HG02623 (cell line): ENCODE results near the gene CCDC181.
"Not testable (repeated sequence)": the region's sequence is repeated elsewhere in the genome, so short reads cannot be mapped to it uniquely, and the experiment has no call there.

Source experiments
- ATAC-seq: cut with Tn5 transposase; IDR thresholded peaks from one replicate; pipeline ENCODE4 v1.9.1; 2021; ENCODE audit warnings: moderate library complexity; ENCODE audit not compliant: unreplicated experiment

Gene CCDC181

GRCh38 chr1:169402578-169402977 is 24.7 kb downstream of the CCDC181 start:
- not testable (repeated sequence) for ATAC-seq

DNA sequence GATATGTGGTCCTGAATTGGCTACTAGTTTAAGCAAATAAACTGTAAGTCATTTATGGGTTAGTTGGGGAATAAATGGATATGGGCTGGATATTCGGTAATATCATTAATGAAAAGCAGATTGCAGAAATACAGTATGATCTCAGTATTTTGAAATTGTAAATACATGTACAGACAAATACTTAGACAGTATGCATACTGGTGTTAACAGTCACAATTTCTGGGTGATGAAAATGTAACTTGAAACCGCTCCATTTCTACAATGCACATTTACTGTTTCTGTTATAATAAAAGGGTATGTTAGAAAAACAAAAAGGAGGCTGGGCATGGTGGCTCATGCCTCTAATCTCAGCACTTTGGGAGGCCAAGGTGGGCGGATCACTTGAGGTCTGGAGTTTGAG is 31.3 kb downstream of the CCDC181 start:
- ATAC-seq = no peak

- no peak for ATAC-seq
These were observed 34.9 kb downstream of the CCDC181 start for GRCh38 chr1:169392406-169392805.

- ATAC-seq = peak; percentile 89
These were observed 37.0 kb downstream of the CCDC181 start for GRCh38 chr1:169390303-169390702.

GRCh38 chr1:169387399-169387798 is 39.9 kb downstream of the CCDC181 start:
- ATAC-seq = no peak

- no peak for ATAC-seq
These were observed 43.8 kb downstream of the CCDC181 start for GRCh38 chr1:169383449-169383848.

DNA sequence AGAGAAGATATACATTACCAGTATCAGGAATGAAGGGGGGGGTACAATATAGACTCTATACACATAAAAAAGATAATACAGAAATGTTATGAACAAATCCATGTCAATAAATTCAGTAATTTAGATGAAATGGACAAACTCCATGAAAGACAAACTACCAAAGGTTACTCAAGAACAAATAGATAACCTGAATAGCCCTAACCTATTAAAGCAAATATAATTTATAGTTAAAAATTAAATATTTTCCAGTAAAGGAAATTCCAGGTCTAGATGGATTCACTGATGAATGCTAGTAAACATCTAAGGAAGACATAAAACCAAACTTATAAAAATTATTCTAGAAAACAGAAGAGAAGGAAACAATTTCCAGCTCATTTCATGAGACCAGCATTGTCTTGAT is 46.1 kb downstream of the CCDC181 start:
- no peak for ATAC-seq

GRCh38 chr1:169371404-169371803 is 55.9 kb downstream of the CCDC181 start:
- ATAC-seq = no peak

- no peak for ATAC-seq
These were observed 58.9 kb downstream of the CCDC181 start for GRCh38 chr1:169368406-169368769.

GRCh38 chr1:169367686-169368405 is 59.4 kb downstream of the CCDC181 start, which contains the start of the genes BLZF1 and NME7:
Gene BLZF1, plus strand, starts transcription at chr1:169368195. Its CDS starts 1,328 bp downstream, at chr1:169369523.
Gene NME7, minus strand, starts transcription at chr1:169367797. Its CDS starts 87 bp downstream, at chr1:169367710.
- peak; percentile 96 for ATAC-seq

GRCh38 chr1:169367096-169367685 is 60.1 kb downstream of the CCDC181 start:
- no peak for ATAC-seq

GRCh38 chr1:169364948-169365347 is 62.3 kb downstream of the CCDC181 start:
- ATAC-seq = no peak

- no peak for ATAC-seq
These were observed 64.1 kb downstream of the CCDC181 start for GRCh38 chr1:169363046-169363730.

DNA sequence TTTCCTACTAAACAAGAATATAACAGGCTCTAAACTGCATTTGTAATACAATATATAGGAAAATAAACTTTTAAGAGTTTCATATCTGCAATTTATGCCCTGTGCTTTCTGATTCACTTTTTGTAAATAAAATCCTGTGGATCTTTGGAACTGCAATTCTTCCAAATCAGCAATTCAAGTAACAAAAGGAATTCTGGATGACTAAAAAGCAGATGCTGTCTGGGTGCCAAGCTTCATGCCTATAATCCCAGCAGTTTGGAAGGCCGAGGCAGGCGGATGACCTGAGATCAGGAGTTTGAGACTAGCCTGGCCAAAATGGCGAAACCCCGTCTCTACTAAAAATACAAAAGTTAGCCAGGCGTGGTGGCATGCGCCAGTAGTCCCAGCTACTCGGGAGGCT is 66.0 kb downstream of the CCDC181 start:
- ATAC-seq = no peak

GRCh38 chr1:169360415-169360814 is 66.9 kb downstream of the CCDC181 start:
- no peak for ATAC-seq

DNA sequence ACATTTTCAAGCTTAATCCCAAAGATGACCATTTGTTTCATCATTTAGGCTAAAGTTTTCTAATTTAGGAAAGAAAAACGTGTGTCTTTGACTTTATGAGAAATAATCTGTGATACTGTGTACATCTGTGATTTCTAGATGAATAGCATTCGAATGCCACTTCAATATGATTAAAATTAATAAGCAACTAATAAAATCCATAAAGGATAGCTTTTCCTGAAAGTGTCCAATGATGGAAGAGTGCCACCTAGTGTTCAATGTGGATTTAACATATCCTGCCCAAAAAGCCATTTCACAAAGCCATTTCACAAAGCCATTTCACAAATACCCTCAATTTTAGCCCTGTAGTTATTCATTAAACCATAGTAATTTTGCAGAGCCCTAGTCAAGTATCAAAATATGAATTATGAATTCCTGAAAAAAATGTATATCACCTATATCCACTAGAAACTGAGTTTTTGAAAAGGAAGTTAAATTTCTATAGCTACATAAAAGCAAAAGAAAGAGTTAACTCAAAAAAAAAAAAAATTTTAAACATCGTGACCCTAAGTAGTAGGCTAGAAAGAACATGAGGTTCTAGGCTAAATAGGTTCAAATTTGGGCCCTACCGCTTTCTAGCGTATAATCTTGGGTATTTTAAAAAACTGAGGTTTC is 78.8 kb downstream of the CCDC181 start:
- no peak for ATAC-seq

- no peak for ATAC-seq
These were observed 79.4 kb downstream of the CCDC181 start for GRCh38 chr1:169347688-169348382.

- no peak for ATAC-seq
These were observed 81.2 kb downstream of the CCDC181 start for GRCh38 chr1:169346036-169346589.

- ATAC-seq = no peak
These were observed 81.8 kb downstream of the CCDC181 start for GRCh38 chr1:169345511-169345910.
